Measurements from ENCODE around the gene BPIFB1.

Gene BPIFB1

DNA sequence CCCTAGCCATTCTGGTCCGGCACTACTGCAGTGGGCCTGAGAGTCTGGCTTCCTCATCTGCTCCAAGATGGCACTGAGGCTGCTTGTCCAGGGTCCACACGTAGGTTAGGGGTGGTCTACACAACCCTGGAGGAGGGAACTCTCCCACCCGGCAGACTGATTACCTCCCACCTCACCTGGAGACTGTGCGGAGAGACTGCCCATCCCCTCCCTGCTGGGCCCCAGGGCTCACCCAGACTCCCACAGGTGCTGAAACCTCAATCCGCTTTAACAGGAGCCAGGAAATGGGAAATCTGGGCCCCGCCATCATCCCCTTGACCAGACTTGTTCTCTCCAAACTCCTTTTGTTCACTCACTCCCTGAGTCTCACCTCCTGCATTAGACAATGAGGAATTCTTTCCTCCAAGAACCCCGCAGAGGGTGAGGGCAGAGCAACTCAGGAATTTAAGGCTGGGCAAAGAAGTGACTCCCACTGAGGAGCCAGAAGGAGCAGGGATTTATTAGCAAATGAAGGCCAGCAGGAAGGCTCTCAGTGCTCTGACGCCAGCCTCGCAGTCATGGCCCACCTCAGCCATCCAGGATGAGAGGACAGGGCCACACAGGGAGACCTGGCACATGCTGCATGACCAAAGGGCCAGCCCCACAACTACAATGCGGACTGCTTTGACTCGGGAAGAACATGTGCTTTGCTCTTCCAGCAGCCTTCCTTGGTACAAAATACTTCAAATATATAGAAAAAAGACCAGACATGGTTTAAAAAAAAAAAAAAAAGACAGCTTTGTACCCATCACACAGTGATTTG is 65.3 kb downstream of the BPIFB1 start:
- TF ChIP-seq ZFX (IDR thresholded peaks at IDR 0.05): no peak
- TF ChIP-seq, protein P1, sequence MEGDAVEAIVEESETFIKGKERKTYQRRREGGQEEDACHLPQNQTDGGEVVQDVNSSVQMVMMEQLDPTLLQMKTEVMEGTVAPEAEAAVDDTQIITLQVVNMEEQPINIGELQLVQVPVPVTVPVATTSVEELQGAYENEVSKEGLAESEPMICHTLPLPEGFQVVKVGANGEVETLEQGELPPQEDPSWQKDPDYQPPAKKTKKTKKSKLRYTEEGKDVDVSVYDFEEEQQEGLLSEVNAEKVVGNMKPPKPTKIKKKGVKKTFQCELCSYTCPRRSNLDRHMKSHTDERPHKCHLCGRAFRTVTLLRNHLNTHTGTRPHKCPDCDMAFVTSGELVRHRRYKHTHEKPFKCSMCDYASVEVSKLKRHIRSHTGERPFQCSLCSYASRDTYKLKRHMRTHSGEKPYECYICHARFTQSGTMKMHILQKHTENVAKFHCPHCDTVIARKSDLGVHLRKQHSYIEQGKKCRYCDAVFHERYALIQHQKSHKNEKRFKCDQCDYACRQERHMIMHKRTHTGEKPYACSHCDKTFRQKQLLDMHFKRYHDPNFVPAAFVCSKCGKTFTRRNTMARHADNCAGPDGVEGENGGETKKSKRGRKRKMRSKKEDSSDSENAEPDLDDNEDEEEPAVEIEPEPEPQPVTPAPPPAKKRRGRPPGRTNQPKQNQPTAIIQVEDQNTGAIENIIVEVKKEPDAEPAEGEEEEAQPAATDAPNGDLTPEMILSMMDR (conservative IDR thresholded peaks at IDR 0.05): no peak
- no peak overlapping the region for H3K27ac ChIP-seq

DNA sequence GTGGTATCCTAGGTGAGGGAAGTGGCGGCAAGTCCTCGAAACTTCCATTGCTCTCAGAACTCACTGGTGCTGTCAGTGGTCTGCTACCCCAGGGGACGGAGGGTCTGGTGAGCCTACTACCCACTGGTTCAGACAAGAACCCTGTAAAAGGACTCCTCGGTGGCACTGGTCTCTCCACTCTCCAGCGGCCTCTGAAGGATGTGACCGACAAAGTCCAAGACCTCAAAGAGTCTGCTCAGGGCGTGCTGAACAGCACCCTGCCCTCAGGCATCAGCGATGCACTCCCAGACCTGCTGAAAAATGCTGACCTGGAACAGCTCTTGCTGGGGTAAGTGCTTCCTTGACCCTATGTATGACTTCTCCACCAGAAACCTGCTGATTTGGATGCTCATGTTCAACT is 66.5 kb downstream of the BPIFB1 start:
- TF ChIP-seq, protein P1 (conservative IDR thresholded peaks at IDR 0.05): no peak
- TF ChIP-seq ZFX (IDR thresholded peaks at IDR 0.05): no peak
- H3K27ac ChIP-seq: no peak overlapping the region

DNA sequence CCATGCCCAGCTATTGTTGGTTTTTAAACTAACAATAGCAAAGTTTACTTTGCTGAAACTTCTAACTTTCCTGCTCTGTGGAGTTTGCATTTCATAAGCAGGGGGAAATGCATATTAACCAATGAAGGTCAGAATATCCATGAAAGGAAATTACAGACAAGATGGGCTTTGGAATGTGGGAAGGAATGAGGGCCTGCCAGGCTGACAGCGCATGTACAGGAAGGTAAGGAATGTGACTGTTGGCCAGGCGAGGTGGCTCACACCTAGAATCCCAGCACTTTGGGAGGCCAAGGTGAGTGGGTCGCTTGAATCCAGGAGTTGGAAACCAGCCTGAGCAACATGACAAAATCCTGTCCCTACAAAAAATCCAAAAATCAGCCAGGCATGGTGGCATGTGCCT is 68.7 kb downstream of the BPIFB1 start:
- no peak overlapping the region for H3K27ac ChIP-seq
- TF ChIP-seq ZFX (IDR thresholded peaks at IDR 0.05): no peak
- TF ChIP-seq, protein P1 (conservative IDR thresholded peaks at IDR 0.05): no peak

DNA sequence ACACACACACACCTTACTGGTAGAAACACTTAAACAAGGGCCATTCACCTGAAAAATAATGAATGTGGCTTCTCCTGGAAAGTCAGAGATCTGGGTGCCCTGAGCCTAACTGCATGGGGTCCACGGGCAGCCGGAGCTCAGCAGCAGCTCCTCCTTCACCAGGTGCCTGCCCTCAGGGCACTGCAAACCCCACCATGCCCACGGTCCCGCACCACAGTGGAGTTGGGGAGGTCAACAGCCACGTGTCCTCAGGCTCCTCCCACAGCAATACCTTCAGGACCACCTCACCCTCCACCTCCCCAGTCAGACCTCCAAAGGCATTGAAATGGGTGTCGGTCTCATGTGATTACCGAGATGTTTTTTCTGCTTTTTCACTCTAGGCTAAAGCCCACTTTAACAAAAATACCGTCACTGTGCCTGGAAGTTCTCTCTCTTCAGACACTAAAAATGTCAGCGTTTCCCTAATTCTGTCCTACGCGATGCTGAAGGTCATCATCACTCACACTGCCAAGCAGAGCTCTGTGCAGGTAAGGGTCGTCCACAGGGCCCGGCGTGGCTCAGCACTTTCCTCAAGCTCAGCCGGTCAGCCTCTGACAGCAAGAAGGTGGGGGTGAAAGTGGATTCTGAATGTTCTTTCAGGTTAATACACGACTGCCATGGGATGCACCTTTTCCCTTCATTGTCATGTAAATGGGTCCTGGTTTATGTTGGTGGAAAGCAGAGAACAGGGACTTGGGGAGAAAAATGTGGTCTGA is 69.4 kb downstream of the BPIFB1 start:
- H3K27ac ChIP-seq: no peak overlapping the region
- TF ChIP-seq ZFX (IDR thresholded peaks at IDR 0.05): no peak
- TF ChIP-seq, protein P1 (conservative IDR thresholded peaks at IDR 0.05): no peak

DNA sequence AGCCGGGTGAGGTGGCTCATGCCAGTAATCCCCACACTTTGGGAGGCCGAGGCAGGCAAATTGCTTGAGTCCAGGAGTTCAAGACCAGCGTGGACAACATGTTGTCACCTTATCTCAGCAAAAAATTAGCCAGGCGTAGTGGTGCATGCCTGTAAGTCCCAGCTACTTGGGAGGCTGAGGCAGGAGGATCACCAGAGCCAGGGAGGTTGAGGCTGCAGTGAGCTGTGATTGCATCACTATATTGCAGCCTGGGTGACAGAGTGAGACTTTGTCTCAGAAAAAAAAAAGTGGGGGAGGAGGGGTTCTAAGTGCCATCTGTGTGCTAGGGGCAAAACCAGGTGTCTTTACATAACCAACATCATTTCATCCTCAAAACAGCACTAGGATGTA is 70.0 kb downstream of the BPIFB1 start:
- TF ChIP-seq, protein P1 (conservative IDR thresholded peaks at IDR 0.05): no peak
- TF ChIP-seq ZFX (IDR thresholded peaks at IDR 0.05): no peak
- no peak overlapping the region for H3K27ac ChIP-seq
